GM23248 (cell line): Measurements from ENCODE around the gene MSX2.
A peak's percentile ranks its signal among the peaks of the same experiment; 100 is the strongest.

Experiments used
- EZH2 ChIP-seq: fragments of 200-600 bp; sonication (generic); IDR thresholded peaks from 2 replicates; pipeline ENCODE4 v1.6.1; 2018; ENCODE audit warnings: antibody characterized with exemption, mild to moderate bottlenecking; ENCODE audit not compliant: insufficient read depth, poor library complexity, severe bottlenecking
- EZH2phosphoT487 ChIP-seq: fragments of 200-600 bp; sonication (generic); IDR thresholded peaks from 2 replicates; pipeline ENCODE4 v1.6.1; 2018; ENCODE audit warnings: antibody characterized with exemption, moderate library complexity, mild to moderate bottlenecking, low read depth; ENCODE audit not compliant: insufficient read depth

DNA sequence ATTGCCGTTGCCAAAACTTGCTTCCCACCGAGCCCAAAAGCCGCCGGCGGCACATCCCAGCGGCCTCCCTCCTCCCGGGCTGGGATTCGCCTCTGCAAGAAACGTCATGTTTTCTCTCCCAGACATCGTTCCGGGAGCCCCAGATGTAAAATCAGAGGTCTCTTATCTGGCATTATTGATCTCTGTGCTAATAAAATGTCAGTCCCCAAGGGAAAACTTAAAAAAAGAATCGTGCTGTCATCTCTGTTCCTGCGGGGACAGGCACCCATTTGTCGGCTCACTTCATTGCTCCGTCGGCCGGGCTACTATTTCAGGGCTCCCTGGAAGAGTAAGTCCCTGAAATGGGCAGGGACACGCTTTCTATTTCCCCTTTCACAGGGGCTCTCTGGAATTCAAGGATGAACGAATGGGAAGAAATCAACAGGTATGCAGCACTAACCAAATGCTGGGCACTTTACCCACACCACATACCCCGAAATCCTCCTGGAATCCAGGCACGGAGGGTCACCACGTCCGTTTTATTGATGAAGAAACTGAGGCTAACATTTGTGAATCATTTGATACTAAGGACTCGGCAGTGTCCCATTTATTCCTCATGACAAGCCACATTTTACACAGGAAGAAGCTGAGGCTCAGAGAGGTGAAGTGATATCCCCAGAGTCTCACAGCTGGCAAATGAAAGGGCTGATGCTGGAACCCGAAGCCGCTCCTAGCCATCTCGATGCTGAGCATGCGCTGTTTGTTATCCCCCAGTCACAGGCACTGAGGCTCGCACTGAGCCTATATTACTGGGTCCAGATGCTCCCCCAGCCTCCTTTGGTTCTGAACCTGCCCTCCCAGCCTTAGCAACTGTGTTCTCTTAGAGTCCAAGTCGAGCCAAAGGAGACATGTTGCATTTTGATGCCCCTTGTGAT lies 35.7 kb upstream of the MSX2 start:
- TF ChIP-seq EZH2 (peak; percentile 63), EZH2phosphoT487 (no peak)
